Right renal pelvis (tissue), 4 donors: ENCODE results near the gene CCDC69. TPM values are rescaled to one million over a fixed set of nuclear protein-coding genes. Genes with fewer than 3 reads are reported as not detected.

Source experiments
- DNase-seq, 4 donors: peaks; one replicate each; pipeline ENCODE4 v3.0.0-alpha.2; 2013; ENCODE audit warnings: low read depth in 4 of 4, low spot score in 3 of 4, missing footprints in 1 of 4
- polyA plus RNA-seq, 4 donors: library from polyadenylated mRNA; unstranded; fragments of 120-200 nt; gene quantifications; one replicate each; pipeline ENCODE4 v1.2.1, GENCODE V29; 2013; ENCODE audit not compliant: insufficient read length in 4 of 4

CCDC69 gene
- polyA plus RNA-seq, 4 donors = 4.3 to 8.2 (median 5.1) TPM

GRCh38 chr5:151147033-151147432 lies 76.9 kb downstream of the CCDC69 start:
- DNase-seq = no peak

DNA sequence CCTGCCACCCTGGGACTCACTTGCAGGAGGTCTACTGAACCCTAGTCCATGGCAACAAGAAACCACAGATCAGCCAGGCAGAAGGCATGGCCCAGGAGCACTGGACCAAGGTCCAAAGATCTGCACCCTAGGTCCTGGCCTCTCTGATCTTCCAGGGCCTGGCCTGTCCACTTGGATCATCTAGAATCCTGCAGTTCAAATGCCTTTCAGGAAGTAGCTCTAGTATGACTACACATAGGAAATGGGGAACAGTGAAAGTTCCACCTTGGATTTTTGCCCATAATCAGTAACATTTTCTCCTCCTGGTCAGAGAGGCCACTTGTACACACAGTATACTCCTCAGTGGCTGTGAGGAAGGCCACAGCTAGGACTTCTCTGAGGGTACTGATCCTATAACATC lies 77.8 kb downstream of the CCDC69 start:
- DNase-seq = no peak

- DNase-seq = no peak
Measured at GRCh38 chr5:151144922-151145321, 79.0 kb downstream of the CCDC69 start.

- DNase-seq = no peak
Measured at GRCh38 chr5:151144275-151144674, 79.6 kb downstream of the CCDC69 start.

DNA sequence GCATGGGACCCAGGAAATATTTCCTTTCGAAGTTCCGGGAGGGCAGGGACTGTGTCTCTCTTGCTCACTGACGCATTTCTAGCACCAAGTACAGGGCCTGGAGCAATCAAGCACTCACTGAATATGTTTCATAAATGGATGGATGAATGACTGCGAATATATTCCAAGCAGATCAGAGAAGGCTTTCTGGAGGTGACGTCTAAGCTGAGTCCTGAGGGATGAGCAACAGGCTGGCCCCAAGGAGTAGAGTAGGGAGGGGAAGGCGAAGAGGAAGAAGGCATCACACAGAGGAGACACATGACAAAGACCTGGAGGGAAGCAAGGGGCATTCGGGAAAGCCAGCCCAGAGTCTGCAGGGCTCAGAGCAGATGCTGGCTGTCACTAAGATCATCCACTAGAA lies 80.2 kb downstream of the CCDC69 start:
- no peak for DNase-seq

DNA sequence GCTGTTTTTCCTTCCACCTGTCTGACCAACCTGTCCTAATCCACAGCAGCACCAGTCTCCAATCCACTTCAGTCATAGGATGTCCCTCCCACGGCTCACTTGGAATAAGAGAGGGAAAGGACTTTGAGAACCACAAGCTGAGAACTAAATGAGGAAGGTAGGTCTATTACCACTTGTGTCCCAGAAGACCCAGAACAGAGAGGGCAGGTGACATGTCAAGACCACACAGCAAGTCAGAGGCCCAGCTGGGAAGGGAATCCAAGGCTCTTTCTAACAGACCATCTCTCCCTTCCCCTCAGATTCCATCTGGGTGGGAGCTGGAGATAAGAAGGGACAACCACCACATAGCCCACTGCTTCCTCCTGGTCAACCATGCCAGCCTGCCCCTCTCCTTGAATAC lies 81.0 kb downstream of the CCDC69 start:
- no peak for DNase-seq

DNA sequence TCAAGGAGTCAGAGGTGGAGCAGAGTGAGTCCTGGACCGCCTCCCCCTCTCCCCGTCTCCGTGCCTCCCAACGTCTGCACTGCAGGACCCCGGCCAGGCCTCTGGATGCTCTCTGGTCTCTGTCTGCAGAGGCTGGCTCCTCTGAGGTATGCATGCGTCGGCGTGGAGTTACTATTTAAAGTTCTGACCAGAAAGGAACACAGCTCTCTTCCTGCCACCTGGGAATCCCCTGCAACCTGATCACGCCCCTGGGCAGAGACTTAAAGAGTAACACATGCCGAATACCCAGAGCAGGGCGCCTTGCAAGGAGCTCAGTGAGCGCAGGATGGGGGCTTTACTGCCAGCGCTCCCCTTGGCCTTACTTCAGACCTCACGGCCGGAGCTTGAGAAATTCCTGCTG lies 82.4 kb downstream of the CCDC69 start:
- no peak for DNase-seq

- DNase-seq = no peak
Measured at GRCh38 chr5:151140686-151141459, 83.0 kb downstream of the CCDC69 start.

- DNase-seq = no peak
Measured at GRCh38 chr5:151139646-151140045, 84.2 kb downstream of the CCDC69 start.

DNA sequence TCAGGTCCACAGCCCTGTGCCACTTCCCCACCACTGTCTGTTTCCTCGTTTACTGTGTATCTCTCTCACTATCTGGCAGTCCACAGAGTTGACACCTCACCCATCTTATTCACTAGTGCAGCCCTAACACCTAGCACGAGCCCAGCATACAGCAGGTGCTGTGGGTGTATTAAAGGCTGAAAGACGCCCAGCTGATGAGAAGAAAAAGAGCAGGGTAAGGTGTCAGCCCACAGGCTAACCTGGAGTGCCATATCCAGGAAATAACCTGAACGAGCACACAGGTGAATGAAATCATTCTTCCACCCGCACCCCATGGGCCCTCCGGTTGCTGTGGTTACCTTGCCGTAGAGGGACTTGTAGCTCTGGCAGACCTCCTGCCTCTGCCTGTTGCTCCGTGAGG lies 84.9 kb downstream of the CCDC69 start:
- no peak for DNase-seq

DNA sequence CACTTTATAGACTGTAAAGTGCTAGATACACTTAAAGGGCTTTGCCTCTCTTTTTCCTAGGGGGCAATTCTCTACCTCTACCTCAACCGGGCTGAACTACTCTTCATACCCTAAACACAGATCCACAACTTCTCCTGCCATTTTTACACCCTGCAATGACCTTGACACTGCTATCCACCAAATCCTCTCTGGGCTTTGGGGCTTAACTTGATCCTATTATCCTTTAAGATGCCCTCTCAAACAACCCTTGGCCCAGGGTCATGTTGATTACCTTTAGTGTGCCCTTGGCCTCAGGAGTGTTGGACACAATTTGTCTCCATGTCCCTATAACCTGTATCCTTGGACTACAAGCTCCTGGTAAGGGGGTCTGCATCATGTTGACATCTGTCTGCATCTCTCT lies 85.8 kb downstream of the CCDC69 start:
- DNase-seq = no peak

DNA sequence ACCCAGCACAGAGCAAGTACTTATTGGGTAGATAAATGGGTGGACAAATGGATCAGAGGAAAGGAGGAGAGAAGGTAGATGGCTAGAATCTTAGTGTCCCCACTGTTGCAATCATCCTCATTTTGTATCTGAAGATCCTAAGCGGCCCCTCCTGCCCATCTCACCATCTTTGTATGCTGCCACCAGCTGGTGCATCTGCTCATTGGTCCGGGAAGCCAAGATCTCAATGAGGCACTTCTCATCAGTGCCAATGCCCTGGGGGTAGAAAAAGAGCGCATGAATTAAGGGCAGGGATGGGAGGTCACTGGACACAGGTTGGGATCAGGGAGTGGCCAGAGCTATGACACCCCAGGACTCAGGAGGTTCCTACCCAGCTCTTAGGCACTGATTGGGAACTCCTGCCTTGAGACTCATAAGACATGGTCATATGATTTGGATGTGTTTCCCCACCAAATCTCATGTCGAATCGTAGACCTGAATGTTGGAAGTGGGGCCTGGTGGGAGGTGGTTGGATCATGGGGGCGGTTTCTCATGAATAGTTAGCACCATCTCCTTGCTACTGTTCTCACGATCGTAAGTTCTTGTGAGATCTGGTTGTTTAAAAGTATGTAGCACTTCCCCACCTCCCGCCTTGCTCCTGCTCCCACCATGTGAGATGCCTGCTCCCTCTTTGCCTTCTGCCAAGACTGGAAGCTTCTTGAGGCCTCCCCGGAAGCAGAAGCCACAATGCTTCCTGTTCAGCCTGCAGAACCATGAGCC lies 86.6 kb downstream of the CCDC69 start:
- no peak for DNase-seq

GRCh38 chr5:151134228-151134627 lies 89.7 kb downstream of the CCDC69 start:
- DNase-seq = no peak

- no peak for DNase-seq
Measured at GRCh38 chr5:151132963-151133362, 90.9 kb downstream of the CCDC69 start.

Other genes starting within 250 kb of the CCDC69 start
- gene GPX3, start 203.5 kb downstream of the CCDC69 start, polyA plus RNA-seq = 1,000 to 10,000 TPM; 1,069 to 1,625 (median 1,367) TPM
- gene TNIP1, start 143.1 kb downstream of the CCDC69 start, polyA plus RNA-seq = 10 to 100 TPM; 62.1 to 75.7 (median 67.6) TPM
- gene ANXA6, start 66.3 kb downstream of the CCDC69 start, polyA plus RNA-seq = 100 to 1,000 TPM; 135 to 151 (median 140) TPM
- 10 to 100 TPM; 29.5 to 33.3 (median 30.9) TPM for gene GM2A, start 29.1 kb upstream of the CCDC69 start, polyA plus RNA-seq
- under 1 TPM in 1 of 4 donors, not detected in 3; 0.01 TPM for gene SLC36A3, start 79.7 kb upstream of the CCDC69 start, polyA plus RNA-seq
- gene SLC36A2, start 123.5 kb upstream of the CCDC69 start, polyA plus RNA-seq = 1 to 10 TPM; 4.9 to 8.8 (median 6.2) TPM
- gene SLC36A1, start 223.5 kb upstream of the CCDC69 start, polyA plus RNA-seq = 1 to 10 TPM; 6.8 to 8.9 (median 7.8) TPM